GM18502 (cell line): Measurements from ENCODE around the gene IPP.
"Not testable (repeated sequence)": the region's sequence is repeated elsewhere in the genome, so short reads cannot be mapped to it uniquely, and the experiment has no call there.

ENCODE experiments used
- ATAC-seq: cut with Tn5 transposase; IDR thresholded peaks from one replicate; pipeline ENCODE4 v1.9.1; 2021; ENCODE audit warnings: mild to moderate bottlenecking; ENCODE audit not compliant: unreplicated experiment, poor library complexity

IPP gene

GRCh38 chr1:45746922-45747321 lies 3.5 kb downstream of the IPP start:
- ATAC-seq, result no peak

DNA sequence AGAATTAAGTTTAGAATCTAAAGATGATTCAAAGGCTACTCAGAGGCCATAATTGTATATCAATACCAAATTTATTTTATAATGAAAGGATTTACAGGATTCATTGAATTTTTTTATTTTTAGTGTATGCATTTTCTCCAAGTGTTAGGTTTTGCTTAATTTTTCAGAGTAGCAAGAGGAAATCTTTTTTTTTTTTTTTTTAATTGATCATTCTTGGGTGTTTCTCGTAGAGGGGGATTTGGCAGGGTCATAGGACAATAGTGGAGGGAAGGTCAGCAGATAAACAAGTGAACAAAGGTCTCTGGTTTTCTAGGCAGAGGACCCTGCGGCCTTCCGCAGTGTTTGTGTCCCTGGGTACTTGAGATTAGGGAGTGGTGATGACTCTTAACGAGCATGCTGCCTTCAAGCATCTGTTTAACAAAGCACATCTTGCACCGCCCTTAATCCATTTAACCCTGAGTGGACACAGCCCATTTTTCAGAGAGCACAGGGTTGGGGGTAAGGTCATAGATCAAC lies 10.8 kb downstream of the IPP start:
- not testable (repeated sequence) for ATAC-seq

DNA sequence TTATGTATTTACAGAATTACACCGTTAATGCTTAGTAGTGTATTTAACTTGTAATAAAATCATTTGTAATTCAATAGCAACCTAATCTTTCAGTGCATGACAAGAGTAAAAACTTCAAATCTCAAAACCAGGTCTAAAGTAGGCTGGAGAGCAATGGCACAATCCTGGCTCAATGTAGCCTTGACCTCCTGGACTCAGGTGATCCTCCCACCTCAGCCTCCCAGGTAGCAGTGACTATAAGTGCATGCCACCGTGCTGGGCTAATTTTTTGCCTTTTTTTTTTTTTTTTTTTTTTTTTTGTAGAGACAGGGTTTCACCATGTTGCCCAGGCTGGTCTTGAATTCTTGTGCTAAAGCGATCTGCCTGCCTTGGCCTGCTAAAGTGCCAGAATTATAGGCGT lies 11.3 kb downstream of the IPP start:
- ATAC-seq, result no peak

- ATAC-seq, result no peak
Measured at GRCh38 chr1:45730780-45731319, 19.6 kb downstream of the IPP start.

GRCh38 chr1:45730075-45730779 lies 20.2 kb downstream of the IPP start:
- ATAC-seq, result no peak

GRCh38 chr1:45726007-45726406 lies 24.4 kb downstream of the IPP start:
- not testable (repeated sequence) for ATAC-seq

- ATAC-seq, result no peak
Measured at GRCh38 chr1:45723248-45723930, 27.1 kb downstream of the IPP start.

GRCh38 chr1:45722809-45723208 lies 27.6 kb downstream of the IPP start:
- ATAC-seq, result no peak

- no peak for ATAC-seq
Measured at GRCh38 chr1:45721207-45721606, 29.2 kb downstream of the IPP start.

DNA sequence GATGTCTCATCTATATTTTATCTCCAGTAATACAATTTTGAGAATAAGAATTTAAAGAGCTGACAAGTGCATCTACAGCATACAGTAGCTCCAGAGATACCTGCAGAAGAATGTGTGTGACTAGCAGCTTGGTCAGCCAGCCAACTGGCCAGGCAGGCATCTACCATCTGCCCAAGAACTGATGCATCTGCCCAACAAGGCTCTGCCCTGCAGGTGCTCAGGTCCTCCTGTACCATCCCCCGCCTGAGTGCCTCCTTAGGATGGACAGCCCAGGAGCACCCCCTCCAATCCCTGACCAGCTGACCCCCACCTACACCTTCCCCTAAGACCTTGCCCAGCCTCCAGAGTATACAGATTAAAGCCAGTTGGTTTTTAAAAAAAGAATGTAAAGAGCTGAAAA lies 32.2 kb downstream of the IPP start:
- no peak for ATAC-seq

- ATAC-seq, result not testable (repeated sequence)
Measured at GRCh38 chr1:45717386-45717785, 33.1 kb downstream of the IPP start.

DNA sequence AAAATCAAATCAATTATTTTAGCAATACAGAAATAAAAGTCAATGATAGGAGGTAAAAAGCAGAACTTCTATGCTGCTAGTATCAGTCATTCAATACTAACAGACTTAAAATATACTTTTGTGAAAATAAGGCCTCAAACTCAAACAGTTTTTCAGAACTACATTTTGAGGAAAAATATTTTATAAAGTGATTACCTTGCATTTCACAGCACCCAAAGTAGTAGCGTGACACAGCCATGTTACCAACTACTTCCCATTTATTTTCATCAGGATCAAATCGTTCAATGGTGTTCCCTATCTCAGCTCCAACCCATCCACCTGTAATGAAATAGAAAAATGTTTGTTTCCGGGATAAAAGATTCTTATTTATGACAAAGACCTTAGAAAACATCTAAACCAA lies 33.8 kb downstream of the IPP start:
- ATAC-seq, result no peak

DNA sequence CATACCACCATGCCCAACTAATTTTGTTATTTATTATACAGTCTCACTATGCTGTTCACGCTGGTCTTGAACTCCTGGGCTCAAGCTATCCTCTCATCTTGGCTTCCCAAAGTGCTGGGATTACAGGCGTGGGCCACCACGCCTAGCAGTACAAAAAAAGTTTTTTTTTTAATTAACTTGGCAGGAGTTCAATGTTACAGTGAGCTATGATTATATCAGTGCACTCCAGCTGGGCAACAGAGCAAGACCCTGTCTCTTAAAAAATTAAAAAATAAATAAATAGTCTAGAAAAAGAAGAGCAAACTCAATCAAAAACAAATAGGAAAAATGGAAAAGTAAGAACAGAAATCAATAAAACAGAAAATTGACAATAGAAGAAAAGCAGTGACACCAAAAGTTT lies 36.7 kb downstream of the IPP start:
- no peak for ATAC-seq

DNA sequence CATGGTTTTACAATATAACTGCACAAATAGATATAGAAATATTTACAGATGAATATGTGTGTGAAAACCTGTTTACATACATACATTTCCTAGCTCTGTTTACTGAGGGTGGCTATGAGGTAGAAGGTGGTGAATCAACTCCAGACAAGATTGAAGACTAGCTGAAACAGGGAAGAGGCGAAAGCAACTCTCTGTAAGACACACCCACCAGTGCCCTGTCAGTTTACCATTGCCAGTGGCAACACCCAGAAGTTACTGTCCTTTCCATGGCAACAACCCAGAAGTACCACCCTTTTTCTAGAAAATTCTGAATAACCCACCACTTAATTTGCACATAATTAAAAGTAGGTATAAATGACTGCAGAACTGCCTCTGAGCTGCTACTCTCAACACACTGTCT lies 45.8 kb downstream of the IPP start:
- ATAC-seq, result no peak

GRCh38 chr1:45694823-45695222 lies 55.6 kb downstream of the IPP start:
- no peak for ATAC-seq

DNA sequence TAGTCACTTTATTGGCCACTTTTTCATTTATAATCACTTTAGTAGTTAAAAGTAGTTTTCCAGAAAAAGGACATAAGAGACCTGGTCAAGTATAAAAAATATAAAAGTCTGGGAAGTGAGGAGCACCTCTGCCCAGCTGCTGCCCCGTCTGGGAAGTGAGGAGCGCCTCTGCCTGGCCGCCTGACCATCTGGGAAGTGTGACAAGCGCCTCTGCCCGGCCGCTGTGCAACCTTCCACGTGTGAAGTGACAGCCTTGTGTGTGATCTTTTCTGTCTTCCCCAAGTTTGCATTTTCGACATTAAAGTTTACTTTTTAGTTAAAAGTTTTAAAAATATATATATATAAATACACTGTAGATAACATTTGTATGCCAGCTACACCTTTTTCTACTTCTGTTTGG lies 56.6 kb downstream of the IPP start:
- not testable (repeated sequence) for ATAC-seq

DNA sequence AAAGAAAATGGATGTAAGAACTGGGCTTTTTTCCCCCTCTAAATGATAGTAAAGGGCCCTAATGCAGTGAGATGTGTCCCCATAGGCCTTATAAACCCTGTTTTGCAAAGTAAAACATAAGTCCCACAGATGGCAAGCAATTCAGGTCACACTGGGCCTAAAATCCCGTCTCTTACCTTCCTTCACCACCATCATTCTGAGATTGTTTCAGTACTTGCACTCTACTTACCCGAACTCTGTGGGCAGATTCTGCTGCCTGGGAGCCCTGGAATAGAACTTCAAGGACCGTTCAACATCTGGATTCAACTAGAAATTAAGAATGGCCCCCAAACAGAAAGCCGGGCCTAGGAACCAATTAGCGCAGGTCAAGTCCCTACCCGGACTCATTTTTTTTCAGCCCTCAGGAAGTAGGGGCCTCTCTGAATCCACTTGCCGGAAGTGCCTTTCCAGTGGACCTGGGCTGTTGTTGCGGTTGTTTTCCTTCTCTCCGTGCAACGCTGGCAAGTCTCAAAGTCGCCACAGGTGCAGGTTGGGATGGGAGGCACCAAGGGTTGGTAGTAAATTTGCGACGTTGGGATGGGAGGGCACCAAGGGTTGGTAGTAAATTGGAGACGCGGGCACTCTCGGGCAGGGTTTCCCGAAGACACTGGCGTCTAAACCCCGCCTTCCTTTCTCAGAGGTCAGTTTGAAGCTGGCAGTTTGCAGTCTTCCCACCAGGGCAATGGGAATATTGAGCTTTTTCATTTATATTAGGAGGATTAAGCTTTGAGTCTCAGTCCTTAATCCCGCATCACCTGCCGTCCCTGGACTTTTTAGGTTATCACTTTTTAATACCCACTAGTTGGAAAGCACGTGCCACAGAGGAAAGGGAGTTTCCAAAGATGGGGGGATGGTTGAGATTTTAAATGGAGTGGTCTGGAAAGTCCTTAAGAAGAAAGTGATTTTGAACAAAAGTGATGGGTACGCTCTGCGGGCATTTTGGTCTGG lies 62.4 kb downstream of the IPP start, which contains the start of gene TMEM69:
TMEM69 (plus strand) TSS at position 428 of the 987 bp plus-strand sequence. CDS start 2,888 bp downstream, outside the sequence.
- ATAC-seq, result peak; percentile 22

DNA sequence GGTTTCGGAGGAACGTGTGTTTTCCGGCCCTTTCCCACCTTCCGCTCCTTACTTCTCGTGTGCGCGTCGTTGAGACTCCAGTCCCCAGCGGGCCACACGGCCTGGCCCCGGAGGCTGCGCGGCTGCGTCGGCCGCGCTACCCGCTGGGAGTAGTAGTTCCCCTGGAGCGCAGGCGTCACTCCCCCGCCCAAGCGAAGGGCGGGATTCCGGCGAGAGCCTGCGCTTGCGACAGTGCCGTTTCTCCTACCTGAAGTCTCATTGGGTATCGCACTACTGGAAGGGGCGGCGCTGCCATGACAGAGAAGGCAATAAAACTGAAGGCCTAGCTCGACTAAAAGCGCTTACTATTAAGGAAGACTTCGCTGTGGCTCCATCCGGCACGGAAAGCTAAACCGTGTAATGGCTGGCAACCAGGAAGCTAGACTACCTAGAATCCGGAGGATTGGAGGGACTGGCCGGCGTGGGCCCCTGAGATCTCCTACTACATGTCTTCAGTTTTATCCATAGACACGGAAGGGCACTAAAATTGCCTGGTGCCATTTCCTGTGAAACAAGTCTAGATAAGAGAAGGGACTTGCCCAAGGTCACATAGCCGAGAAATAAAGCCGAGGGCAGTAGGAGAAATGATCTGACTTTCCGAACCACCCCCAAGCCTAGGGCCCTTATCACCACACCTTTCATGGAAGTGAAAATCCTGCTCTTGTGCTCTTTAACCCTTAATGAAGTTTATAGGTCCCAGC lies 63.3 kb downstream of the IPP start:
- ATAC-seq, result peak; percentile 80

GRCh38 chr1:45686288-45687013 lies 64.0 kb downstream of the IPP start, which contains the start of gene GPBP1L1:
TSS of gene GPBP1L1 (minus strand) at chr1:45686533. CDS start at chr1:45659087, 27,446 bp downstream.
- peak; percentile 53 for ATAC-seq
